ENCODE data around the gene GAS2L2.

GRCh38 chr17:35760587-35760986 lies 7.5 kb upstream of the GAS2L2 start, which contains the start of gene C17orf50:
- TF ChIP-seq POLR2A (IDR thresholded peaks at IDR 0.05): no peak
- TF ChIP-seq, protein P1, sequence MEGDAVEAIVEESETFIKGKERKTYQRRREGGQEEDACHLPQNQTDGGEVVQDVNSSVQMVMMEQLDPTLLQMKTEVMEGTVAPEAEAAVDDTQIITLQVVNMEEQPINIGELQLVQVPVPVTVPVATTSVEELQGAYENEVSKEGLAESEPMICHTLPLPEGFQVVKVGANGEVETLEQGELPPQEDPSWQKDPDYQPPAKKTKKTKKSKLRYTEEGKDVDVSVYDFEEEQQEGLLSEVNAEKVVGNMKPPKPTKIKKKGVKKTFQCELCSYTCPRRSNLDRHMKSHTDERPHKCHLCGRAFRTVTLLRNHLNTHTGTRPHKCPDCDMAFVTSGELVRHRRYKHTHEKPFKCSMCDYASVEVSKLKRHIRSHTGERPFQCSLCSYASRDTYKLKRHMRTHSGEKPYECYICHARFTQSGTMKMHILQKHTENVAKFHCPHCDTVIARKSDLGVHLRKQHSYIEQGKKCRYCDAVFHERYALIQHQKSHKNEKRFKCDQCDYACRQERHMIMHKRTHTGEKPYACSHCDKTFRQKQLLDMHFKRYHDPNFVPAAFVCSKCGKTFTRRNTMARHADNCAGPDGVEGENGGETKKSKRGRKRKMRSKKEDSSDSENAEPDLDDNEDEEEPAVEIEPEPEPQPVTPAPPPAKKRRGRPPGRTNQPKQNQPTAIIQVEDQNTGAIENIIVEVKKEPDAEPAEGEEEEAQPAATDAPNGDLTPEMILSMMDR (IDR thresholded peaks at IDR 0.05 in 8 of 11, conservative IDR thresholded peaks at IDR 0.05 in 3 of 11): no peak
- no peak for TF ChIP-seq POLR2AphosphoS5 (IDR thresholded peaks at IDR 0.05)
